ENCODE results near the gene CATSPER1.
A peak's percentile ranks its signal among the peaks of the same experiment; 100 is the strongest.

GRCh38 chr11:66068923-66069714 lies 42.8 kb upstream of the CATSPER1 start:
- no peak for TF ChIP-seq CTCF (IDR thresholded peaks at IDR 0.05)
- TF ChIP-seq POLR2A (IDR thresholded peaks at IDR 0.05) = no peak
- peak; percentile 30 for TF ChIP-seq POLR2AphosphoS5 (IDR thresholded peaks at IDR 0.05)
- no peak for TF ChIP-seq EP300 (IDR thresholded peaks at IDR 0.05)

Data from gastroesophageal sphincter (tissue), 3 donors.